ENCODE measurements around the gene SPON2. TPM values are rescaled to one million over a fixed set of nuclear protein-coding genes. Genes with fewer than 3 reads are reported as not detected.

The SPON2 gene
- total RNA-seq, 1 donor = 38.7 TPM

DNA sequence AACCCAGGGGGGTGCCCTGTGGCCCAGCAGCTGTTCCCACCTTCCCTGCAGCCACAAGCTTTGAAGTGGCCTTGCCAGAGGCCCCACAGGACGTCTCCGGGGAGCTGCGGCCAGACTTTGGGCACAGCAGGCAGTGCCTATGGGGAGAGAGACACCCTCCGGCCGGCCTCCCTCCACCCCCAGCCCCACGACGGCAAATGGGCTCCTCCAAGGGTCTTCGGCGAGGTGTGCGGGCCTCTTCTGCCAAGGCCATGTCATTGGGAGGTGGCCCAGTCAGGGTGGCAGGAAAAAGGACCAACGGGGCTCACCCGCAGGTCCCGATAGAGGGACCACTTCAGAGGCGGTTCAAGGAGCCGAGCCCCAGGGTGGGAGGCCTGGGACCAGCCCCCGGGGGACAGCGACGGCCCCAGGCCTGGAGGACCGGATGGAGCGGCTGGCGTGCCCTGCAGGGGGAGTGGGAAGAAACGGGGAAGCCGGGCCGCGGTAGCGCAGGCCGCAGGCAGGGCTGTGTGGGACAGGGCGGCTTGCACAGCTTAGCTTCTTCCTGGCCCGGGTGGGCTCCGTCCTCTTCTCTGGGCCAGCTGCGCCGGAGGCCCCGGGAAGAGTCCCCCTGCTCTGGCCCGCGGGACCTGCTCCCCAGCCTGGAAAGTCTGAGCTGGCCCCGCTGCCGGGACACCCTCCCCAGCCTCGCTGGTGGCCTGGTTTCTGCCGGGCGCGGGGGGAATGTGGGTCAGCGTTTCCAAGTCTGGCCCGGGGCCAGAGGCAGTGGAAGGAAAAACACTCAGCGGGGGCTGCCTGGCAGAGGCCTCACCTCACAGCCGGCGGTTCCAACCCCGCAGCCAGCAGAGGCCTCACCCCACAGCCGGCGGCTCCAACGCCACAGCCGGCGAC, 21.9 kb upstream of the SPON2 start:
- peak overlapping the region; percentile 38 for H2AFZ ChIP-seq (ENCODE audit: low read length)
- H3K4me2 ChIP-seq (ENCODE audit: insufficient read depth, low read length) = peak overlapping the region; percentile 64
- DNase-seq (ENCODE audit: insufficient read length, low spot score, missing footprints) = peak; percentile 96
- H3K9me3 ChIP-seq (ENCODE audit: low read depth, low read length) = no peaks in the 10 kb centered on the region
- TF ChIP-seq, protein P1, sequence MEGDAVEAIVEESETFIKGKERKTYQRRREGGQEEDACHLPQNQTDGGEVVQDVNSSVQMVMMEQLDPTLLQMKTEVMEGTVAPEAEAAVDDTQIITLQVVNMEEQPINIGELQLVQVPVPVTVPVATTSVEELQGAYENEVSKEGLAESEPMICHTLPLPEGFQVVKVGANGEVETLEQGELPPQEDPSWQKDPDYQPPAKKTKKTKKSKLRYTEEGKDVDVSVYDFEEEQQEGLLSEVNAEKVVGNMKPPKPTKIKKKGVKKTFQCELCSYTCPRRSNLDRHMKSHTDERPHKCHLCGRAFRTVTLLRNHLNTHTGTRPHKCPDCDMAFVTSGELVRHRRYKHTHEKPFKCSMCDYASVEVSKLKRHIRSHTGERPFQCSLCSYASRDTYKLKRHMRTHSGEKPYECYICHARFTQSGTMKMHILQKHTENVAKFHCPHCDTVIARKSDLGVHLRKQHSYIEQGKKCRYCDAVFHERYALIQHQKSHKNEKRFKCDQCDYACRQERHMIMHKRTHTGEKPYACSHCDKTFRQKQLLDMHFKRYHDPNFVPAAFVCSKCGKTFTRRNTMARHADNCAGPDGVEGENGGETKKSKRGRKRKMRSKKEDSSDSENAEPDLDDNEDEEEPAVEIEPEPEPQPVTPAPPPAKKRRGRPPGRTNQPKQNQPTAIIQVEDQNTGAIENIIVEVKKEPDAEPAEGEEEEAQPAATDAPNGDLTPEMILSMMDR (IDR thresholded peaks at IDR 0.05; ENCODE audit: extremely low read depth, low read depth, low read length) = no peak
- H4K20me1 ChIP-seq (ENCODE audit: insufficient read depth, low read length) = no peaks in the 10 kb centered on the region
- H3K4me1 ChIP-seq (ENCODE audit: insufficient read depth, low read length) = peaks cover 28% of the 10 kb centered on the region
- no peak overlapping the region for H3K27ac ChIP-seq (ENCODE audit: low read depth, low read length)
- H3K36me3 ChIP-seq (ENCODE audit: insufficient read depth, low read length) = no peaks in the 10 kb centered on the region
- H3K27me3 ChIP-seq (ENCODE audit: insufficient read depth, low read length) = no peaks in the 10 kb centered on the region
- H3K79me2 ChIP-seq (ENCODE audit: insufficient read depth, low read length) = no peaks in the 10 kb centered on the region
- peak overlapping the region; percentile 47 for H3K4me3 ChIP-seq (ENCODE audit: insufficient read depth, low read length)

DNA sequence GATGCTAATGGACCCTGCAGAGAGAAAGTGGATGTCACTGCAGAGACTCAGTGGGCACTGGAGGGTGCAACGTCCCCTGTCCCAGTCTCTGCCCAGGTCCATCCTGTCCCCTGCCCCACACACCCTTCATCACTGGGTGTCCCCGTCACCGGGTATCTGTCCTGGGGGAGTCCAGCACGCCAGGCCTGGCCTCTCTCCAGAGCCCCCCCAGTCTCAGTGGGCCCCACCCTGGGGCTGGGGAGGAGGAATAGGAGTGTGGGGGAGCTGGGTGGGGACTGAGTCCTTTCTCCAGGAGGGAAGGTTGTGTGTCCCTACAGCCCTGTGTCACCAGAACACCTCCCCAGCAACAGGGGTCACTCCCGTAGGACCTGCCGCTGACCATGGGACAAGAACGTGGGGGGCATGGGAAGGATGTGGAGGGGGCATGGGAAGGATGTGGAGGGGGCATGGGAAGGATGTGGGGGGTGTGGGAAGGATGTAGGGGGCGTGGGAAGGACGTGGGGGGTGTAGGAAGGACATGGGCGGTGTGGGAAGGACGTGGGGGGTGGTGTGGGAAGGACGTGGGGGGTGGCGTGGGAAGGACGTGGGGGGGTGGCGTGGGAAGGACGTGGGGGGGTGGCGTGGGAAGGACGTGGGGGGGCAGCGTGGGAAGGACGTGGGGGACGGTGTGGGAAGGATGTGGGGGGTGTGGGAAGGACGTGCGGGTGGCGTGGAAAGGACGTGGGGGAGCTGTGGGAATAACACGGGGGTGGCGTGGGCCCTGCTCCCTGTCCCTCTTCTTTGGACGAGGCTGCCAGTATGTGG, 21.0 kb upstream of the SPON2 start:
- Histone ChIP-seq H3K4me2 (ENCODE audit: insufficient read depth, low read length) (peak overlapping the region; percentile 75), H3K79me2 (ENCODE audit: insufficient read depth, low read length) (no peaks in the 10 kb centered on the region), H3K27me3 (ENCODE audit: insufficient read depth, low read length) (no peaks in the 10 kb centered on the region), H3K36me3 (ENCODE audit: insufficient read depth, low read length) (no peaks in the 10 kb centered on the region), H3K4me3 (ENCODE audit: insufficient read depth, low read length) (no peak overlapping the region), H3K9me3 (ENCODE audit: low read depth, low read length) (no peaks in the 10 kb centered on the region), H3K4me1 (ENCODE audit: insufficient read depth, low read length) (peaks cover 28% of the 10 kb centered on the region), H2AFZ (ENCODE audit: low read length) (no peak overlapping the region), H4K20me1 (ENCODE audit: insufficient read depth, low read length) (no peaks in the 10 kb centered on the region), H3K27ac (ENCODE audit: low read depth, low read length) (peak overlapping the region; percentile 85)
- TF ChIP-seq, protein P1 (IDR thresholded peaks at IDR 0.05; ENCODE audit: extremely low read depth, low read depth, low read length) = no peak
- peak; percentile 92 for DNase-seq (ENCODE audit: insufficient read length, low spot score, missing footprints)

DNA sequence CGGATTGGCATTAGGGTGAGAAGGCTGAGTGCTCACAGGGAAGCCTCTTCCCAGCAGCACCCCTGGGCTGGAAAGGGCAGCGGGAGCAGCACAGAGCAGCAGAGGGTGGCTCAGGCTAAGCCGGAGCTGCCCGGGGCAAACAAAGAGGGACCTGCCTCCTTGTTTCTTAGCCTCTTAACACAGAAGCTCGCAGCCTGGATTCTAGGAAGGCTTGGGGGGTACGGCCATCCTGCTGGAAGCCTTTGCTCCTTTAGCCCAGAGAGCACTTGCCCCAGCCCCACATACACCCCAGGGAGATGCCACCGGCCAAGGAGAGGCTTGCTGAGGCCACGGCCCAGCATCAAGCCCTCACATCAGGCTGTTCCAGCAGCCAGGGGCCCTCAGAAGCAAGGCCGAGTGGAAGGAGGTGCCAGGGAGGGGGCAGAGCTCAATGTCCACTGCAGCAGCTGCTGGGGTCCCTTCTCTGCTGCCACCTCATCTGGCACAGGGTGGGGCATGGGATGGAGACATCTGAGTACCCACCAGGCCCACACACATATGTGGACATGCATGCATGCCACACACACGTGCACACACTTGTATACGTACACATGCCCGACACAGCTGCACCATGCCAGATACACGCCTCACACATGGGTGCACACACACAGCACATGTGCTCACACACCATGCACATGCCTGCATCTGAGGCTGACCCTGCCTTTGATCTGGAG, 20.3 kb upstream of the SPON2 start:
- H3K79me2 ChIP-seq (ENCODE audit: insufficient read depth, low read length) = no peaks in the 10 kb centered on the region
- no peaks in the 10 kb centered on the region for H3K9me3 ChIP-seq (ENCODE audit: low read depth, low read length)
- H3K4me2 ChIP-seq (ENCODE audit: insufficient read depth, low read length) = peak overlapping the region; percentile 75
- H3K27me3 ChIP-seq (ENCODE audit: insufficient read depth, low read length) = no peaks in the 10 kb centered on the region
- peak; percentile 98 for DNase-seq (ENCODE audit: insufficient read length, low spot score, missing footprints)
- TF ChIP-seq, protein P1 (IDR thresholded peaks at IDR 0.05; ENCODE audit: extremely low read depth, low read depth, low read length) = no peak
- H3K36me3 ChIP-seq (ENCODE audit: insufficient read depth, low read length) = no peaks in the 10 kb centered on the region
- H2AFZ ChIP-seq (ENCODE audit: low read length) = peak overlapping the region; percentile 79
- H4K20me1 ChIP-seq (ENCODE audit: insufficient read depth, low read length) = no peaks in the 10 kb centered on the region
- peaks cover 28% of the 10 kb centered on the region for H3K4me1 ChIP-seq (ENCODE audit: insufficient read depth, low read length)
- peak overlapping the region; percentile 85 for H3K27ac ChIP-seq (ENCODE audit: low read depth, low read length)
- peak overlapping the region; percentile 36 for H3K4me3 ChIP-seq (ENCODE audit: insufficient read depth, low read length)
